DMS153 treated with DMSO at 0.1 percent for 48 hours (cell line): ENCODE measurements around the gene TRAF5.
"Not testable (repeated sequence)": the region's sequence is repeated elsewhere in the genome, so short reads cannot be mapped to it uniquely, and the experiment has no call there.

Experiments used
- DNase-seq: peaks from one replicate; lab custom pipeline; 2025; ENCODE audit not compliant: unreplicated experiment; lab: John Stamatoyannopoulos, UW

The TRAF5 gene, protein sequence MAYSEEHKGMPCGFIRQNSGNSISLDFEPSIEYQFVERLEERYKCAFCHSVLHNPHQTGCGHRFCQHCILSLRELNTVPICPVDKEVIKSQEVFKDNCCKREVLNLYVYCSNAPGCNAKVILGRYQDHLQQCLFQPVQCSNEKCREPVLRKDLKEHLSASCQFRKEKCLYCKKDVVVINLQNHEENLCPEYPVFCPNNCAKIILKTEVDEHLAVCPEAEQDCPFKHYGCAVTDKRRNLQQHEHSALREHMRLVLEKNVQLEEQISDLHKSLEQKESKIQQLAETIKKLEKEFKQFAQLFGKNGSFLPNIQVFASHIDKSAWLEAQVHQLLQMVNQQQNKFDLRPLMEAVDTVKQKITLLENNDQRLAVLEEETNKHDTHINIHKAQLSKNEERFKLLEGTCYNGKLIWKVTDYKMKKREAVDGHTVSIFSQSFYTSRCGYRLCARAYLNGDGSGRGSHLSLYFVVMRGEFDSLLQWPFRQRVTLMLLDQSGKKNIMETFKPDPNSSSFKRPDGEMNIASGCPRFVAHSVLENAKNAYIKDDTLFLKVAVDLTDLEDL

DNA sequence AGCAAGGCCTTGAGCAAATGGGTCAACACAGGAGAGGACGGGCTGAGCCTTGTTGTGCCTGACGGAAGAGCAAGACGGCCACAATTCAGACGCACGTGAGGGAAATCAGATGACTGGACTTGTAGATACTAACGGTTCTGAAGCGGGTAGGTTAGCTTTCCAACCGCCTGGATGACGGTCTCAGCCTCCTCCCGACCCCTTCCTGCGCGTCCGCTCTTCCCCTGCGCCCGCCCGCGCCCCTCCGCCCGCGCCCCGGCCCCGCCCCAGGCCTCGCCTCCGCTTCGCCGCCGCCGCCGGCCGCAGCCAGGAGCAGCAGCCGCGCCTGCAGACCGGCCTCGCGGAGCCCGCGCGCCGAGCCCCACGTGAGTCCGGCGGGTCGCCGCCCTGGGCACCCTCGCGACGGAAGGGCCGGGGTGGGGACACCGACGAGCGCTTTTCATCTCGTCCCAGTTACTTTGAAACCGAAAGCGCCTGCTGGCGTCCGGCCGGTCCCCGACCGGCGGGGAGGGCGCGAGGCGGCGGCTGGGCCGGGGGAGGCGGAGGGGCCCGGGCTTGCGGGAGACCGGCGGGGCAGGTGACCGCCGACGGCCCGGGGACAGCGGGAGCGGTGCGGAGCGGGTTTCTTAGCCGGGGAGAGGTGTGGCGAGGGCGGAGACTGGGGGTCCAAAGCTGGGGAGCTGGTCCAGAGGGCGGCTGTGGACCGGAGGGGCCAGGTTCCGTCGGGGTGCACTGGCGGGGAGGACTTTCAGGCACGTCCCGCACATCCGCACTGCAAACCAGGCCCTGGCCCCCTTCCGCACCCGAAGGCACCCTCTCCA lies at the start of gene TRAF5:
Gene TRAF5 (plus strand): TSS at position 306 of the 818 bp plus-strand sequence. CDS start 26,407 bp downstream, outside the sequence.
- DNase-seq: peak; percentile 49

DNA sequence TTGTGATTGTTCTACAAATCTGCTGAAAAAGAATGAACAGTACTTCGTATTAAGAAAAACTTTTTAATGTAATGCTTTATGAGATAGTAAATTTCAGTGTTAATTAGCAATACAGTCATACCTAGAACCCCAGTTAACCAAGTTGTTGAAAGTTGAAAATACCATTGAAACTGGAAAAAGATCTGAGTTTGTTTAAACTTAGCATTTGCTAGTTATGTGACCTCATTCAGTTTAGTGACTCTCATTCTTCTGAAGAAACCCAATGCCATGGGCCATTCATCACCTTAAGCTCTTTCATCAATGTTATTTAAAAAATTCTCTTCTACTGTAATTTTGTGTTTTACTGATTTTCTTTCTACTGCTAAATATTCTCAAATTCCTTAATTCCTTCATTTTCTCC lies 47.3 kb upstream of the TRAF5 start:
- no peak for DNase-seq

DNA sequence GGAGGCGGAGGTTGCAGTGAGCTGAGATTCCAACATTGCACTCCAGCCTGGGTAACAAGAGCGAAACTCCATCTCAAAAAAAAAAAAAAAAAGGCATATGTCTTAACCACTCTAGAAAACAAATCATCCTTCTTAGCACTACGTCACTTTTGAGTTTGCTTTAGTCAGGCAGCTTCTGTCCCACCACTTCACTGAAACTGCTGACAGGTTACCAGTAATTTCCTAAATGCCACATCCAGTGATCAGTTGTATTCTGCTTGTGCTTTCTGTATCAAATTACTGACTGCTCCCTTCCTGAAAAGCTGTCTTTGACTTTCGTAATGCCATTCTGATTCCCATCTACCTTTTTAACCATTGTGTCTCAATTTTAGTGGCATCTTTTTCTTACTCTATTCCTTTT lies 45.7 kb upstream of the TRAF5 start:
- no peak for DNase-seq

DNA sequence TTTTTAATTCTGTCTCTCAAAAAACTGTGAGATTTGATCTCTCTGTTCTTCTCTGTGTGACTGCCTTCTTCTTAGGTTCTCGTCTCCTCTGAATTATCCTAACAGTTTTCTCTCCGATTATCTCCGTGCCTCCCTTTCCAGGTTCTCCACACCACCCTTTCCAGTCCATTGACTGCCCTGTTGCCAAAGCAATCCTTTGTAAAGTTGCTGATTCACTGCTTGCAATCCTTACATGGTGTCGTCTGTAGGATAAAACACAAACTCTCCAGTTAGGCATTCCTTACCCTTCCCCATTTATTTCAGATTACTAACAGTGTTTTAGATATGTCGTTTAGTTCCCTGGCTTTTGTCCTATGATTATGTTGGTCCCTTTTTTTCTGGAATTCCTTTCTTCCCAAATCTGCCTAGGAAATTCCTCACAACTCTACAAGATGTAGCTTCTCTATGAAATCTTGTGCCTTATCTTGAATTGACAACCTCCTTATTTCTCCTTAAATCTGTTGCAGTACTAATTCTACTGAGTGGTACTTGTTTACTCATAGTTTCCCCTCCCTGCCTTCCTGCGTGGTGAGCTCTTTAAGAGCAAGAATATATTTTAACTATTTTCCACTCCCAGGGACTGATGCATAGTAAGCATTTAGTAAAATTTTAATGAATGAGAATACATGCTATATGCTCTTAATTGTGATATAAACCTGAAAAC lies 45.2 kb upstream of the TRAF5 start:
- DNase-seq: no peak

DNA sequence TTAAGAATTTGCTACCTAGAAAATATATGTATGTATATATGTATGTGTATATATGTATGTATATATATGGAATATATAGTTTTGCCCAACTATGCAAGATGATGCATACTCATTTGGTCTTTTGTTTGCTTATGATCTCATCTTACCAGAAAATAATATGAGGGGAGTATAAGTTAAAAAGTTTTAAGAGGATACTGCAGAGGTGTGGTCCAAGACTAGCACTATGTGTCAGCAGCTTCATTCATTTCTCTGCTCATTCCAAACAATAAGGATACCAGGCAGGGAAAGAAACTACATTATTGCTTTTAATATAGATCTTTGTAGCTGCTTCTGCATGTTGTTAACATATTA lies 44.6 kb upstream of the TRAF5 start:
- DNase-seq: no peak

DNA sequence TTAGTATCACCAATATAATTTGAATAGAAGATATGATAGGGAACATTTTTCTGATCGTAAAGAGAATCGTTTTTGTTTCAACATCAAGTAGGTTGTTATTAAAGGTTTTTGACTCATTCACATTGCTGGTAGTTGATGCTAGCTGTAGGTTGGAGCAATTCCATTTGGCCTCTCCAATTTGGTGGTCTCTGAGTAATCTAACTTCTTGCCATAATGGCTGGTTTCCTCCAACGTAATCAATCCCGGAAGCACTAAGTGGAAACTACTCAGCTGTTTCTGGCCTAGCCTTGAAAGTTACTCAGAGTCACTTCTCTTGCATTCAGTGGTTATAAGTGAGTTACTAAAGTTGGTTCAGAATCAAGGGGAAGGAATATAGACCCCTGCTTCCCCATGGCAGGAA lies 41.4 kb upstream of the TRAF5 start:
- DNase-seq: no peak

DNA sequence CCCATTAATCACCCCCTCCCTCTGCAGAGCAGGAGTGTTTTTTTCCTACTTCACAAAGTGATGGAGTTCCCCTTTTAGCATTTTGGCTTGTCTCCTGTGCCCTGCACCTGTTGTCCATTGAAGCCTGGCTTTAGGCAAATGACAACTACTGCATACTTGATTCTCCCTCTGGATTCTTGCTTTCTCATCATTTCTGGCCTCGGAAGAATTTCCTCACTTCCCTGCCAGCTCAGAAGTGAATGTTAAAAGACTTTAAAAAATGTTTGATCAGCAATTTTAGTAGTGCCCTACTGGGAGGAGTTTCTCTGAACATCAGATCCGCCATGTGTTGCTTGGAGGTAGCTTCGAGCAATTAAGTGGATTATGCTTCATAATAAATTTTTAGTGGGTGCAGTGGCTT lies 39.4 kb upstream of the TRAF5 start:
- DNase-seq: no peak

DNA sequence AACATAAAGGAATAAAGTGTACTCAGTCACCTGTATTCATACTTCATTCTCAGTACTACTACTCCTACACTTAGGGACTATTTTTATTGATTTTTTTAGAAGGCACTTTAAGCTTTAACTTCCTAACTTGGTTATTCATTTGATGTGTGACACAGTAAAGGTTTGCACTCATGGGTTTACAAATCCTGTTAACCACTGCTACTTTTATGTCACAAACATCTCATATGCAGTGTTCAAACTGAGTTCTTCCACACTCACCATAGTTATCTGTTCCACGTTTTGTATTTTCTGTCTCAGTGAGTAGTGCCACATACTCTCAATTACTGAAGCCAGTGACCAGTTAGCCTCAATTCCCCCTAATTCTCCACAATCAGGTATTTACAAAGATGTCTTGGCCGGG lies 34.2 kb upstream of the TRAF5 start:
- no peak for DNase-seq

DNA sequence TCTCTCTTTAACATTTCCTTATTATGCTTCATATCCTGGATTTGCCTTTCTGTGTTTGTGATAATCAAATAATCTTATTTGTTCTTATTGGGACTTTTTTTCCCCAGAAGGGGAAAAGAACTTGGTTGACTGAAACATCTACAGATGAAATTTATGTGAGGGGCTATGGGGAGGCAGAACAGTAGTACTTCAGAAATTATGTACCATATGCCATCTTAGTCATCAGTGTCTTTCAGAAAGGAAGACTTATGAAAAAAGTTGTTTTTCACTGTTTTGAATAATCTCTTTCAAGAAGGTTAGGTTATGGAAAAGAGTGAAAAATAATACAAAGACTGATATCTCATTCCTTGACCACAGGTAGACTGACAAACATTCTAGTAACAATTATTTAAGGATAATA lies 30.2 kb upstream of the TRAF5 start:
- no peak for DNase-seq

DNA sequence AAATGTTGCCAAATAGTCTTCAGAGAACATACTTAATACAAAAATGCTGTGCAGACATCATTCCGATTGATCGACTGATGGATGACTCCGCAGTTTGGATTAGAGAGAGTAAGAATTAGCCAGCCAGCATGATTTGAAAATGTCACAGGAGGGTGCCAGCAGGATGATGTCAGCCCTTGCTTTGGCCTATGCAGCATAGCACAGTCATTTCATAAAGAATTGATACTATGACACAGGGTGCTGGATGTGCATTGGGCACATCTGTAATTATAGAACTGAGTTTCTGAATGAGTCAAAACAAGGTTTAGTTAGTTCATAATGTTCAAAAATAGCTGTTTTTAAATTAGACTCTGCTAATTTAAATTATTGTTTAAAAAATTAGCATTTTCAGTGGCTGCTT lies 21.6 kb upstream of the TRAF5 start:
- no peak for DNase-seq

DNA sequence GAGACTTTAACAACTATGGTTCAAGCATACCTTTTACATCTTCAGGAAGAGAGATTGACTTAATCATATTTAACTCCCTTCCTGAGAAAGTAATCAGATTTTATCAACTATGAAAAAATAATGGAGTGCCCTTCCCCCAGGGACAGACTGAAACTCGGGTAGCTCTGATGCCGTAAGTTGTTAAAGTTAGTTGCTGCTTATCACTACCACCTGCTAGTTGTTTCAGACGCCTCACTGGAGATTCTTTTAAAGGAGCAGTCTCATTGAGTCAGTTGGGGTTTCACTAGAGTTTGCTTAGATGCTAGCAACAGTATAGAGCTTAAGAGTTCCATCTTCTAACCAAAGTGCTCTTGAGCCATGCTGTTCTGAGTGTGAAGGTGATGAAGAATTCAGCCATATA lies 17.0 kb upstream of the TRAF5 start:
- no peak for DNase-seq

DNA sequence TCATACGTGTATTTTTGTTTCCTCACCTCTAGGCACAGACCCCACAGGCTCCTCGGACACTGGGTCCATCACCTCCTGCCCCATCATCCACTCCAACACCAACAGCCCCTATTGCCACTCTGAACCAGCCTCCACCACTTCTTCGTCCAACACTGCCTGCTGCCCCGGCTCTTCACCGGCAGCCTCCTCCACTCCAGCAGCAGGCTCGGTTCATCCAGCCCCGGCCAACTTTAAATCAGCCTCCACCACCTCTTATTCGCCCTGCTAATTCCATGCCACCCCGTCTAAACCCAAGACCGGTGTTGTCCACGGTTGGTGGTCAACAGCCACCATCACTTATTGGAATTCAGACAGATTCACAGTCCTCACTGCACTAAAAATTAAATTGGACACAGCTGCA lies 13.2 kb upstream of the TRAF5 start:
- DNase-seq: no peak

DNA sequence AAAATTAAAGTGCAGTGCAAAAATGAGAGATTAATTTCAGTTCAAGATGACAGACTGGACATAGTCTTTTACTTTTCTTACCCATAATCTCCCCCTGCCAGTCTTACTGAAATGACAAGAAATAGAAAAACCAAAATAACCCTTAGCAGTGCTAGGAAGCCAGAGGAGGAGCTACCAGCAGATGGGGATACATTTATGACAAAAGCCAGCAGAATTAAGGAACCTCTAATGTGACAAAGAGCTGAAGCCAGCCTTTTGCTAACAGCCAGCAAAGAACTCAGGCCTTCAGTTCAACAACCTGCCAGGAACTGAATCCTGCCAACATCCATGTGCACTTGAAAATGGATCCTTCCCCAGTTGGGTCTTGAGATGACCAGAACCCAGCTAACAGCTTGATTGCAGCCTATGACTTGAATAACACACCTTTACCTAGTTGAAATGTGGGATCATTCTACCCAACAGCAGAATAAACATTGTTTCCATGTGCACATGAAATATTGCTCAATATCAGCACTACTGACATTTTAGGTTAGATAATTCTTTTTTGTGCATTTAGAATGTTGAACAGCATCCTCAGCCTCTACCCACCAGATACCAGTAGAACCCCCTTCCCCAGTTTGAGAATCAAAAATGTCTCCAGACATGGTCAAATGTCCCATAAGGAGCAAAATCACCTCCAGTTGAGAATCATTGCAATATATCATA lies 7.9 kb upstream of the TRAF5 start:
- no peak for DNase-seq

DNA sequence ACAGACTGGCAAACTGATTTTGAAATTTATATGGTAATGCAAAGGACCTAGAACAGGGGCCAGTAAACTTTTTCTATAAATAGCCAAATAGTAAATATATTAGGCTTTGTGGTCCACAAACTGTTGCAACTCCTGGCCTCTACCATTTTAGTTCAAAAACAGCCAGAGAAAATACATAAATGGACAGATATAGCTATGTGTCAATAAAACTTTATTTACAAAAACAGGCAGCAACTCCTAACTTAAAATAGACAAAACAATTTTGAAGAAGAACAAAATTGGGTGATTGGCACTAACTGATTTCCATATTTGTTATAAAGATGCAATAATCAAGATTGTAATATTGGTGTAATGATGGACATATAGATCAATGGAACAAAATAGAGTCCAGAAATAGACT lies 6.7 kb upstream of the TRAF5 start:
- DNase-seq: no peak

DNA sequence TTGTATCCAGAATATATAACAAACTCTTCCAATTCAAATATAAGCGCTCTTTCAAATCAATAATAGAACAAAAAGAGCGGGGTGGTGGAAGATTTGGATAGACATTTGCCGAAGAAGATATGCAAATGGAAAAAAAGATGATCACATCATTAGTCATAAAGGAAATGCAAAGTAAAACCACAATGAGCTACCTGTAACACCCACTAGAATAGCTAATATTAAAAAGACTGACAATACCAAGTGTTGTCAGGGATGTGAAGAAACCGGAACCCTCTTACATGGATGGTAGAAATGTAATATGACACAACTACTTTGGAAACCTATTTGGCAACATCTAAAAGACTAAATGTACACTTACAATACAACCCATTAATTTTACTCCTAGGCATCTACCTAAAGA lies 5.7 kb upstream of the TRAF5 start:
- DNase-seq: no peak

DNA sequence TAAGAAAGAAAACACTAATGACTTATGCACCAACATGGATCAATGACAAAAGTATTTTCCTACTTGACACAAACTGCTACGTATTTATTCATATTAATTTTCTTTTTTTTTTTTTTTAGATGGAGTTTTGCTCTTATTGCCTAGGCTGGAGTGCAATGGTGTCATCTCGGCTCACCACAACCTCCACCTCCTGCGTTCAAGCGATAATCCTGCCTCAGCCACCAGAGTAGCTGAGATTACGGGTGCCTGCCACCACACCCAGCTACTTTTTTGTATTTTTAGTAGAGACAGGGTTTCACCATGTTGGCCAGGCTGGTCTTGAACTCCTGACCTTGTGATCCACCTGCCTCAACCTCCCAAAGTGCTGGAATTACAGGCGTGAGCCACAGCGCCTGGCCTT lies 5.0 kb upstream of the TRAF5 start:
- not testable (repeated sequence) for DNase-seq

DNA sequence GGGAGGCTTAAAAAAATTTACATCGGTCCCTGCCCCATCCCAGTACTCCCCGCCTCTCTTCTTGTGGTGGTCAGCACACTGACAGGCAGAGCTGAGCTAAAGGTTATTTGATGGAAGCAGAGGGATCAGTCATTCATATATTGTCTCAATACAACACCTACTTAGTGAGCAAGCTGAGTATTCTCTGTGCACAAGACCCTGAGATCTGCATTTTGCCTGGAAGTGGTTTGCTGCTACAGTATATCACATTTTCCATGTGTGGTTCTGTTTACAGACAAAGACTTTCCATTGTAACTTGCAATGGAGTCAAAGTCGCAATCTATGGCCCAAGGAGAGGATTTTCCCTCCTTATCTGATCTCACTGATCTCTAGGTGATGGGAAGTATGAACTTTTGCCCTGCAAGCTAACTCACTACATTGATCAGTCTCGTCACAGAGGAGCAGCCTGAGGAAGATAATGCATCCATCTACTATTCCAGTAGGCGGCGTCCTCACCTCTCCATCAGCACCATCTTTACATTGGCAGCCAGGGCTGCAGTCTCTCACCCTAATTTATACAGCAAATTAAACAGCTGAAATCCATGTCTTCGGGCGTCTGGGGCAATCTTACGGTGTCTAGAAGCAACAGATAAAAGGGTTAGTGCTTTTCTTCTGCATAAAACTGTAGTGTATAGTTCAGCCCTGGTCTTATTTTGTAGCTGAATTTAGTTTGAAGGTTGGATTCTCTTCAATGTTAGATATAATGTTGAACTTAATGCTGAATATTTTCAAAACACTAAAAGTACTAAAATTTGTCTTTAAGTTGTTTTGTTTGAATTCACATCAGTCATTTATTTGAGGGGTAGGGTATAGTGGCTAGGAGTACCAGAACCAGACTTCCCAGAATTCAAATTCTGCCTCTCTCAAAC lies 3.2 kb upstream of the TRAF5 start:
- DNase-seq: peak; percentile 87

DNA sequence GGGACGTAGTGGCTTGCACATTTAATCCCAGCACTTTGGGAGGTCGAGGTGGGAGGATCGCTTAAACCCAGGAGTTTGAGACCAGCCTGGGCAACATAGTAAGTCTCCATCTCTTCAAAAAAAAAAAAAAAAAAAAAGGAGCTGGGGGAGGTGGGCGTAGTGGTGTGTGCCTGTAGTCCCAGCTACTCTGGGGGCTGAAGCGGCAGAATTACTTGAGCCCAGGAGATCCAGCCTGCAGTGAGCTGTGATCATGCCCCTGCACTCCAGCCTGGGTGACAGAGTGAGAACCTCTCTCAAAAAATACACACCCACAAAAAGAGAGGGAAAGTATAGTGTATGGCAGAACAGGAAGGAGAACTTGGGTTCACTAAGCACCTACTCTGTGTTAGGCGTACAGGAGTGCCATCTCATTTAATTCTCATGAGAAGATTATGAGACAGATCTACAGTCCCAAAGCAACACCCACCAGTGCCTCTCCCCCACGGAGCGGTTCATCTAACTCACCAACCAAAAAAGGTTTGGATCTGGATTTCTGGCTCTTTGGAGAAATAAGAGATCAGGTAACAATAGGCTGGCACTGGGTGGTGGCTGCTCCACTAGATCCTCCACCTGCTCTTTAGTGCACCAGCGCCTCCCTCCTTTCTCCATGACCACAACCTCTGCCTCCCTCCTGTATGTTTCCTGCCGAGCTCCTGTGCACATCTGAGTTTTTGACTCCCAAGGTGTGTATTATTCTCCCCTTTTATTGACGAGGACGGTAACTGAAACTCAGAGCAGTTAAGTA lies 1.4 kb upstream of the TRAF5 start:
- no peak for DNase-seq

DNA sequence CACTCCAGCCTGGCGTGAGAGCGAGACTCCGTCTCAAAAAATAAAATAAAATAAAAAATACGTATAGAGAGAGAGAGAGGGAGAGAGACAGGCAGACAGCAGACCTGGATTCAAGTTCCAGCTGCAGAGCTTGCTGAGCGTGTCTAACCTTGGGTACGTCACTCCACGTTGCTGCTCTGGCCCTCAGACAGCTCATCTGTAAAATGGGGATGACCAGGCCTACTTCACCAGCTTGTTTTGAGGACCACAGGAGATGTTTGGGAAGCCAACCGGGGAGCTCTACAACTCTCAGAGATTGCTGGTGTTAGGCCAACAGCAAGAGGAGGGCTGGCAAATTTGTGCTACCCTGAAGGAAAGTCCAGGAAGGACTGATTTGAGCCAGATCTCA lies 499 bp upstream of the TRAF5 start:
- DNase-seq: no peak
